H1 (cell line): ENCODE data around the gene BIN1. TPM values are rescaled to one million over a fixed set of nuclear protein-coding genes. Genes with fewer than 3 reads are reported as not detected.

Experiments used
- CTCF ChIA-PET: fragments of 300-600 bp; sonication (Branson Sonifier 250); formaldehyde crosslinking; loops from one replicate; lab custom pipeline; 2021; ENCODE audit not compliant: partially characterized antibody; lab: Charles Lee
- POLR2A ChIA-PET: fragments of 300-600 bp; sonication (Branson Sonifier 250); formaldehyde crosslinking; loops from one replicate; lab custom pipeline; 2021; ENCODE audit warnings: inconsistent platforms; ENCODE audit not compliant: partially characterized antibody; lab: Charles Lee
- DNase-seq, 2 experiments: peaks; one replicate each; pipeline versions ENCODE4 v3.0.0 to v3.0.0-alpha.2; 2010 to 2022; ENCODE audit warnings: low spot score in 2 of 2, low read depth in 1 of 2, mixed read lengths in 1 of 2
- FAIRE-seq: peaks from 2 replicates; lab custom pipeline; 2011; peaks lifted over from hg19 to GRCh38; lab: Jason Lieb, UNC
- H2AFZ ChIP-seq: 2 replicates; pipeline ENCODE4 v1.8.1; 2012; ENCODE audit warnings: low read length, inconsistent platforms
- H2AK5ac ChIP-seq: 2 replicates; pipeline ENCODE4 v1.6.1; 2013; ENCODE audit warnings: low read depth, low read length
- H2BK120ac ChIP-seq: replicated peaks from 2 replicates; pipeline ENCODE3; 2013; ENCODE audit warnings: low read depth, low read length, inconsistent platforms
- H2BK12ac ChIP-seq: 2 replicates; pipeline ENCODE4 v1.6.1; 2013; ENCODE audit warnings: low read depth, low read length
- H2BK15ac ChIP-seq: 2 replicates; pipeline ENCODE4 v1.6.1; 2013; ENCODE audit warnings: low read length
- H2BK20ac ChIP-seq: 2 replicates; pipeline ENCODE4 v1.6.1; 2013; ENCODE audit warnings: low read length
- H2BK5ac ChIP-seq: 2 replicates; pipeline ENCODE4 v1.6.1; 2013; ENCODE audit warnings: low read depth, low read length
- H3K14ac ChIP-seq: 2 replicates; pipeline ENCODE4 v1.6.1; 2013; ENCODE audit warnings: inconsistent platforms; ENCODE audit not compliant: insufficient read length
- H3K18ac ChIP-seq: 2 replicates; pipeline ENCODE4 v1.6.1; 2013; ENCODE audit warnings: low read length; ENCODE audit errors: extremely low read depth
- H3K23ac ChIP-seq: 2 replicates; pipeline ENCODE4 v1.6.1; 2013; ENCODE audit warnings: inconsistent platforms; ENCODE audit not compliant: insufficient read length
- H3K23me2 ChIP-seq: 2 replicates; pipeline ENCODE4 v1.6.1; 2013; ENCODE audit warnings: low read depth, low read length
- H3K27ac ChIP-seq: 2 replicates; pipeline ENCODE4 v1.6.1; 2011; ENCODE audit warnings: low read depth, low read length, inconsistent platforms
- H3K27me3 ChIP-seq, 4 experiments: replicated peaks in 1 of 4; 1 replicate in 1 of 4; 2 replicates in 3 of 4; pipeline versions ENCODE4 v1.6.1 to v1.8.1; 2011 to 2013; ENCODE audit warnings: low read length in 3 of 4, mild to moderate bottlenecking in 3 of 4, inconsistent platforms in 2 of 4, mixed read lengths in 2 of 4, moderate library complexity in 1 of 4; ENCODE audit not compliant: control insufficient read depth in 3 of 4, insufficient read depth in 3 of 4; ENCODE audit errors: extremely low read depth in 1 of 4
- H3K36me3 ChIP-seq, 4 experiments: 2 replicates each; pipeline versions ENCODE4 v1.6.1 to v1.8.1; 2011 to 2013; ENCODE audit warnings: mild to moderate bottlenecking in 4 of 4, low read length in 3 of 4, moderate library complexity in 2 of 4, control low read depth in 1 of 4, inconsistent platforms in 1 of 4; ENCODE audit not compliant: insufficient read depth in 4 of 4, control insufficient read depth in 2 of 4
- H3K4ac ChIP-seq: replicated peaks from 2 replicates; pipeline ENCODE3; 2013; ENCODE audit warnings: low read length, low read depth, mixed read lengths, inconsistent platforms; ENCODE audit not compliant: insufficient read length
- H3K4me1 ChIP-seq, 4 experiments: replicated peaks in 1 of 4; 1 replicate in 1 of 4; 2 replicates in 3 of 4; pipeline versions ENCODE4 v1.6.1 to v1.8.1; 2011 to 2013; ENCODE audit warnings: low read length in 3 of 4, inconsistent platforms in 2 of 4, mixed read lengths in 1 of 4; ENCODE audit not compliant: insufficient read depth in 4 of 4, control insufficient read depth in 3 of 4
- H3K4me2 ChIP-seq, 2 experiments: 2 replicates each; pipeline versions ENCODE4 v1.6.1 to v1.8.1; 2011 to 2013; ENCODE audit warnings: low read depth in 2 of 2, low read length in 2 of 2, control low read depth in 1 of 2, inconsistent platforms in 1 of 2, mild to moderate bottlenecking in 1 of 2; ENCODE audit not compliant: insufficient read depth in 1 of 2
- H3K4me3 ChIP-seq, 4 experiments: fragments of 200-600, 300-600 bp in 1 of 4; sonication (generic), shearing (Covaris generic), sonication (Bioruptor Twin) in 1 of 4; 2 replicates each; pipeline versions ENCODE4 v1.5.1 to v1.8.1; 2011 to 2016; ENCODE audit warnings: low read length in 4 of 4, low read depth in 3 of 4, control low read depth in 2 of 4, inconsistent platforms in 2 of 4, mild to moderate bottlenecking in 2 of 4, mixed read lengths in 1 of 4, moderate library complexity in 1 of 4; ENCODE audit not compliant: insufficient read depth in 2 of 4; ENCODE audit errors: extremely low read depth in 1 of 4
- H3K56ac ChIP-seq: replicated peaks from 2 replicates; pipeline ENCODE3; 2013; ENCODE audit warnings: low read depth, mild to moderate bottlenecking, mixed read lengths, low read length, inconsistent platforms; ENCODE audit not compliant: insufficient read length
- H3K79me1 ChIP-seq: 2 replicates; pipeline ENCODE4 v1.6.1; 2013; ENCODE audit warnings: low read depth, low read length, control low read depth
- H3K79me2 ChIP-seq, 2 experiments: 2 replicates each; pipeline versions ENCODE4 v1.6.1 to v1.8.1; 2012 to 2013; ENCODE audit warnings: low read length in 2 of 2, mild to moderate bottlenecking in 2 of 2, inconsistent platforms in 1 of 2; ENCODE audit not compliant: insufficient read depth in 2 of 2, control insufficient read depth in 1 of 2
- H3K9ac ChIP-seq, 4 experiments: replicated peaks in 1 of 4; 1 replicate in 1 of 4; 2 replicates in 3 of 4; pipeline versions ENCODE4 v1.6.1 to v1.8.1; 2011 to 2013; ENCODE audit warnings: low read depth in 3 of 4, low read length in 3 of 4, control low read depth in 2 of 4, mild to moderate bottlenecking in 2 of 4, moderate library complexity in 2 of 4, inconsistent platforms in 1 of 4; ENCODE audit errors: extremely low read depth in 1 of 4
- H3K9me3 ChIP-seq, 2 experiments: 2 replicates each; pipeline versions ENCODE4 v1.6.1 to v1.8.1; 2012 to 2013; ENCODE audit warnings: mild to moderate bottlenecking in 2 of 2, moderate library complexity in 2 of 2, control low read depth in 1 of 2, inconsistent platforms in 1 of 2, low read depth in 1 of 2, low read length in 1 of 2, mixed read lengths in 1 of 2; ENCODE audit not compliant: insufficient read depth in 2 of 2
- H4K20me1 ChIP-seq, 2 experiments: replicated peaks in 1 of 2; 2 replicates each; pipeline versions ENCODE3 to v1.8.1; 2011 to 2013; ENCODE audit warnings: inconsistent platforms in 2 of 2, low read length in 2 of 2, mild to moderate bottlenecking in 1 of 2; ENCODE audit not compliant: insufficient read depth in 2 of 2, control insufficient read depth in 1 of 2
- H4K5ac ChIP-seq: 2 replicates; pipeline ENCODE4 v1.6.1; 2013; ENCODE audit warnings: low read length, low read depth, mixed read lengths, inconsistent platforms; ENCODE audit not compliant: insufficient read length
- H4K8ac ChIP-seq: 2 replicates; pipeline ENCODE4 v1.8.0; 2013; ENCODE audit warnings: mild to moderate bottlenecking, moderate library complexity, low read length, inconsistent platforms; ENCODE audit not compliant: insufficient read depth; ENCODE audit errors: extremely low read depth
- H4K91ac ChIP-seq: replicated peaks from 2 replicates; pipeline ENCODE3; 2013; ENCODE audit warnings: low read length, mixed read lengths, inconsistent platforms; ENCODE audit not compliant: insufficient read length
- FOSL1 ChIP-seq: IDR thresholded peaks from 2 replicates; pipeline ENCODE4 v1.6.1; 2011; ENCODE audit warnings: mild to moderate bottlenecking, low read depth, low read length, moderate library complexity; ENCODE audit not compliant: insufficient read depth
- WGBS, 2 experiments: shearing (Covaris generic) in 1 of 2; methylation state at CpG; one replicate each; pipeline versions ENCODE4 v1.1.6 to v1.1.7; 2013 to 2015; ENCODE audit warnings: low lambda C conversion rate in 2 of 2, mixed read lengths in 2 of 2, inconsistent platforms in 1 of 2, low coverage in 1 of 2, missing lambda C conversion rate in 1 of 2; ENCODE audit not compliant: insufficient replicate concordance in 2 of 2, insufficient coverage in 1 of 2, insufficient read length in 1 of 2; ENCODE audit errors: extremely low coverage in 1 of 2, missing lambda C conversion rate in 1 of 2; 5-methylcytosine and 5-hydroxymethylcytosine counted together
- polyA plus RNA-seq, 7 experiments: library from polyadenylated mRNA; depleted of rRNA in 3 of 7; stranded (reverse) in 5 of 7; unstranded in 2 of 7; fragments of >200 nt in 5 of 7; fragments of 200-250 nt in 2 of 7; gene quantifications; 1 replicate in 5 of 7; 2 replicates in 1 of 7; 4 replicates in 1 of 7; pipeline versions ENCODE4 v1.2.1 to v1.2.3, GENCODE V29; 2011 to 2013; ENCODE audit warnings: missing spikeins in 2 of 7, mixed read lengths in 2 of 7
- total RNA-seq: library from RNA; stranded (reverse); fragmentation: NEBNext Ultra II Directional; extraction: Animal tissue kit (Norgen Biotek cat#: 25700); gene quantifications from 2 replicates; pipeline ENCODE4 v1.2.1, GENCODE V29; 2021

Gene BIN1
- total and polyA plus RNA-seq, 2 of the 8 experiments (the other 6 are each of a cell fraction or from before 2014, with no cell fraction given) = 23.6 to 35.6 TPM

GRCh38 chr2:127040169-127040568 is 66.8 kb downstream of the BIN1 start:
- Histone ChIP-seq H3K23me2 (peaks cover 10% of the 10 kb centered on the region), H4K8ac (no peak overlapping the region; the same call in 1 of the 2 replicates), H3K14ac (no peak overlapping the region), H3K4ac (no peak overlapping the region), H3K9me3 (peaks cover 0 to 3% of the 10 kb centered on the region in 2 experiments; a peak in 2 of 4 replicates), H3K4me3 (no peak overlapping the region), H3K79me2 (no peaks in the 10 kb centered on the region), H2AFZ (no peak overlapping the region), H3K27ac (no peak overlapping the region), H3K9ac (no peak overlapping the region), H2BK5ac (no peak overlapping the region), H3K56ac (no peak overlapping the region), H3K27me3 (no peaks in the 10 kb centered on the region), H2BK15ac (no peak overlapping the region), H3K79me1 (no peaks in the 10 kb centered on the region; the same call in 1 of the 2 replicates), H3K36me3 (no peaks in the 10 kb centered on the region; a peak in 1 of 8 replicates), H3K23ac (no peak overlapping the region), H2AK5ac (no peak overlapping the region), H2BK12ac (no peak overlapping the region), H3K4me2 (no peak overlapping the region), H3K18ac (no peak overlapping the region), H4K5ac (no peak overlapping the region), H4K91ac (no peak overlapping the region), H2BK20ac (no peak overlapping the region), H4K20me1 (peaks cover 0 to 9% of the 10 kb centered on the region in 2 experiments), H2BK120ac (no peak overlapping the region), H3K4me1 (peaks cover 0 to 6% (median 0%) of the 10 kb centered on the region in 4 experiments; a peak in 3 of 7 replicates)
- ChIA-PET POLR2A (no interaction called here), CTCF (interaction anchor here (0.9 to 1.8 kb wide), 5 partner anchors 13 to 50 kb away, joined by 3 to 5 read pairs (median 3); no protein-coding TSS in a partner anchor)
- no peak for TF ChIP-seq FOSL1
- DNase-seq = no peak
- WGBS, 2 experiments = 88% methylated on average over 2 of the region's 2 CpGs; no CpG with 5 or more reads in 1 of the 2 experiments
- FAIRE-seq = no peak
